Lung (tissue), 12 donors: ENCODE results near the gene STK38. TPM values are rescaled to one million over a fixed set of nuclear protein-coding genes. Genes with fewer than 3 reads are reported as not detected.

Experiments
- ATAC-seq: fragments of 200-7000 bp; cut with Tn5 transposase; one replicate; pipeline ENCODE4 v1.9.1; 2020; ENCODE audit warnings: moderate number of reproducible peaks; ENCODE audit not compliant: insufficient read depth, low FRiP score
- DNase-seq, 3 donors: peaks; one replicate each; pipeline ENCODE4 v3.0.0-alpha.2; 2013 to 2017
- H3K27ac ChIP-seq, 2 donors: one replicate each; pipeline ENCODE4 v1.5.1; 2013; ENCODE audit warnings: mild to moderate bottlenecking in 2 of 2, moderate library complexity in 2 of 2, control low read depth in 1 of 2, inconsistent platforms in 1 of 2, low read depth in 1 of 2, low read length in 1 of 2
- H3K27me3 ChIP-seq, 3 donors: one replicate each; pipeline ENCODE4 v1.5.1; 2013; ENCODE audit warnings: low read length in 2 of 3; ENCODE audit not compliant: control insufficient read depth in 3 of 3, insufficient read depth in 3 of 3
- H3K36me3 ChIP-seq, 4 donors: one replicate each; pipeline ENCODE4 v1.5.1; 2013; ENCODE audit warnings: low read length in 4 of 4, mild to moderate bottlenecking in 1 of 4, moderate library complexity in 1 of 4; ENCODE audit not compliant: control insufficient read depth in 4 of 4, insufficient read depth in 4 of 4
- H3K4me1 ChIP-seq, 5 donors: one replicate each; pipeline ENCODE4 v1.5.1; 2013; ENCODE audit warnings: low read length in 5 of 5, mild to moderate bottlenecking in 2 of 5, moderate library complexity in 1 of 5; ENCODE audit not compliant: control insufficient read depth in 5 of 5, insufficient read depth in 5 of 5
- H3K4me3 ChIP-seq: one replicate; pipeline ENCODE4 v1.5.1; 2013; ENCODE audit warnings: mild to moderate bottlenecking, control low read depth, moderate library complexity
- H3K9ac ChIP-seq, 2 donors: one replicate each; pipeline ENCODE4 v1.5.1; 2013; ENCODE audit warnings: low read length in 2 of 2, control low read depth in 1 of 2; ENCODE audit not compliant: insufficient read depth in 1 of 2
- H3K9me3 ChIP-seq, 4 donors: one replicate each; pipeline ENCODE4 v1.5.1; 2013; ENCODE audit warnings: low read length in 3 of 4, mild to moderate bottlenecking in 1 of 4, moderate library complexity in 1 of 4; ENCODE audit not compliant: control insufficient read depth in 4 of 4, insufficient read depth in 3 of 4
- WGBS, 2 donors: extraction: QIAGEN DNeasy Blood & Tissue Kit; methylation state at CpG; one replicate each; pipeline ENCODE4 v1.1.7; 2013; 5-methylcytosine and 5-hydroxymethylcytosine counted together
- polyA plus RNA-seq, 2 donors: library from polyadenylated mRNA; stranded (reverse); fragments of 200-250 nt; gene quantifications; one replicate each; pipeline ENCODE4 v1.2.1, GENCODE V29; 2013
- total RNA-seq, 2 donors: library from RNA; depleted of rRNA in 1 of 2; stranded (reverse); fragments of >200 nt in 1 of 2; gene quantifications; one replicate each; pipeline ENCODE4 v1.2.1, GENCODE V29; 2014 to 2021
- TF ChIP-seq, protein P1 (sequence below): IDR thresholded peaks from 2 replicates; pipeline ENCODE4 v1.5.1; 2012; ENCODE audit warnings: mild to moderate bottlenecking; ENCODE audit errors: control extremely low read depth, extremely low read depth
- donor health status: control.
- donor health status: control.
- donor health status: Bipolar disorder and iron deficiency.
- donor health status: healthy.
- donor health status: DM: yes; HTN: yes; CAD: no.

Gene STK38
- total and polyA plus RNA-seq, 4 donors: 16.7 to 36.1 (median 22.8) TPM

DNA sequence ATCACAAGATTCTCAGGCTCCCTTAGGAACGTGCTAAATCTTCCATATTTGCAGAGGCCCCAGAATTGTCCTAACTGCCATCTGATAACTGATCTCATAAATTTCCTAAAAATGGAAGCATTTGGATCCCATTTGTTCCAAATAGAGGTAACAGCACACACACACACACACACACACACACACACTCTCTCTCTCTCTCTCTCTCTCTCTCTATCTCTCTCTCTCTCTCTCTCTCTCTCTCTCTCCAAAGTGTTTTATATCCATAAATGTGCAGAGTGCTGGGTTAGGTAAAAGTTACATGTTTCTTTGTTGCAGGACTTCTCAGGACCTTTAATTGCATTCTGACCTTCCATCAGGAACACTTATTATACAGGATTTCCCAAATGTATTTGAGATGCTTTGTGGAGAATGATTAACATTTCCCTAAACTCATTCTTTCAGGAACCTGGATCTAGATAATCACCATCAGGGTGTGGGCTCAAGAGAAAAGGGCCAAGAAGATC is 8.5 kb upstream of the STK38 start:
- H3K9ac ChIP-seq: no peak overlapping the region
- H3K27me3 ChIP-seq: no peaks in the 10 kb centered on the region
- no peak for ATAC-seq
- no peaks in the 10 kb centered on the region for H3K9me3 ChIP-seq
- H3K27ac ChIP-seq: no peak overlapping the region
- no peak overlapping the region for H3K4me3 ChIP-seq
- 67 to 83% methylated on average over 1 of the region's 1 CpG for WGBS, 2 donors
- H3K36me3 ChIP-seq: no peaks in the 10 kb centered on the region
- DNase-seq: no peak
- TF ChIP-seq, protein P1, sequence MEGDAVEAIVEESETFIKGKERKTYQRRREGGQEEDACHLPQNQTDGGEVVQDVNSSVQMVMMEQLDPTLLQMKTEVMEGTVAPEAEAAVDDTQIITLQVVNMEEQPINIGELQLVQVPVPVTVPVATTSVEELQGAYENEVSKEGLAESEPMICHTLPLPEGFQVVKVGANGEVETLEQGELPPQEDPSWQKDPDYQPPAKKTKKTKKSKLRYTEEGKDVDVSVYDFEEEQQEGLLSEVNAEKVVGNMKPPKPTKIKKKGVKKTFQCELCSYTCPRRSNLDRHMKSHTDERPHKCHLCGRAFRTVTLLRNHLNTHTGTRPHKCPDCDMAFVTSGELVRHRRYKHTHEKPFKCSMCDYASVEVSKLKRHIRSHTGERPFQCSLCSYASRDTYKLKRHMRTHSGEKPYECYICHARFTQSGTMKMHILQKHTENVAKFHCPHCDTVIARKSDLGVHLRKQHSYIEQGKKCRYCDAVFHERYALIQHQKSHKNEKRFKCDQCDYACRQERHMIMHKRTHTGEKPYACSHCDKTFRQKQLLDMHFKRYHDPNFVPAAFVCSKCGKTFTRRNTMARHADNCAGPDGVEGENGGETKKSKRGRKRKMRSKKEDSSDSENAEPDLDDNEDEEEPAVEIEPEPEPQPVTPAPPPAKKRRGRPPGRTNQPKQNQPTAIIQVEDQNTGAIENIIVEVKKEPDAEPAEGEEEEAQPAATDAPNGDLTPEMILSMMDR: no peak
- H3K4me1 ChIP-seq: no peaks in the 10 kb centered on the region

DNA sequence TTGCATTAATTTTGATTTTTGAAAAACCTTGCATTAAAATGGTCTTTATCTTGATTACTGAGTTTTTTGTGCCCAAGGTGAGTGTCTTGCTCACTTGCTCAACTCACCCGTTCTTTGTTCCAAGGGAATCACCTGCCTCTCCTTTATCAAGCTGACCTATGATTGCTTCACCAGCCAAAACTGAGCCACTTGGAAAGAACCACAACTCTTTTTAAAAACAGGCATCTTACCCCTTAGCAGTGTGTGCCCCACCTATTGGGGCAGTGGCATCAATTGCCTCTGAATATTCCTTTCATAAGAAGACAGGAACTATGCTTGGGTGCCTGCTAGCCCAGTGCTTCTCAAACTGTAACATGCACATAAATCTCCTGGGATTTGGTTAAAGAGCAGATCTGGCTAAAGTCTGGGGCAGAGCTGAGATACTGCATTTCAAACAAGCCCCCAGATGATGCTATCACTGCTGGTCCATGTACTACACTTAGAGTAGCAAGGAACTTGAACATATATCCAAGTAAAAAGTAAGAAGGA is 3.3 kb upstream of the STK38 start:
- WGBS, 2 donors: 91 to 93% methylated on average over 1 of the region's 1 CpG
- Histone ChIP-seq H3K9ac (no peak overlapping the region), H3K27ac (no peak overlapping the region), H3K4me1 (peaks cover 0 to 11% (median 0%) of the 10 kb centered on the region in 5 donors), H3K4me3 (no peak overlapping the region), H3K9me3 (no peaks in the 10 kb centered on the region), H3K36me3 (no peaks in the 10 kb centered on the region), H3K27me3 (no peaks in the 10 kb centered on the region)
- ATAC-seq (no peak), DNase-seq (no peak)
- TF ChIP-seq, protein P1: no peak

DNA sequence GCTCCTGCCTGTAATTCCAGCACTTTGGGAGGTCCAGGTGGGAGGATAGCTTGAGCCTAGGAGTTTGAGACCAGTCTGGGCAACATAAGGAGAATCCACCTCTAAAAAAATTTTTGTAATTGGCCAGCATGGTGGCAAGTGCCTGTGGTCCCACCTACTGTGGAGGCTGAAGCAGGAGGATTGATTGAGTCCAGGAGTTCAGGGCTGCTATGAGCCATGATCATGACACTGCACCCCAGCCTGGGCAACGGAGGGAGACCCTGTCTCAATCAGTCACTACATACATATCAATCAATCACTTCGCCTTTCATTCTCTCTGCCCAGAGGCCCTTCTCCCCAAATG is 1.1 kb upstream of the STK38 start:
- no peaks in the 10 kb centered on the region for H3K27me3 ChIP-seq
- H3K27ac ChIP-seq: no peak overlapping the region
- DNase-seq (no peak), ATAC-seq (no peak)
- no peaks in the 10 kb centered on the region for H3K36me3 ChIP-seq
- H3K4me1 ChIP-seq: peaks cover 0 to 27% (median 6%) of the 10 kb centered on the region in 5 donors
- no peak overlapping the region for H3K4me3 ChIP-seq
- H3K9ac ChIP-seq: no peak overlapping the region
- TF ChIP-seq, protein P1: no peak
- WGBS, 2 donors: 95 to 97% methylated on average over 2 of the region's 2 CpGs
- no peaks in the 10 kb centered on the region for H3K9me3 ChIP-seq
